Retinal pigment epithelial cell (primary cell): ENCODE measurements around the gene HIPK2.

Source experiments
- DNase-seq: peaks from one replicate; pipeline ENCODE4 v3.0.0-alpha.2; 2010; ENCODE audit warnings: low read depth
- H3K4me3 ChIP-seq: 2 replicates; pipeline ENCODE4 v1.5.1; 2011; ENCODE audit warnings: mild to moderate bottlenecking, low read length, control low read depth, moderate library complexity
- TF ChIP-seq, protein P1 (sequence below): conservative IDR thresholded peaks from 2 replicates; pipeline ENCODE4 v1.5.1; 2011; ENCODE audit warnings: low read depth, low read length, control low read depth, inconsistent platforms

HIPK2 gene

GRCh38 chr7:139630643-139631519 is 146.9 kb downstream of the HIPK2 start:
- no peak overlapping the region for H3K4me3 ChIP-seq
- TF ChIP-seq, protein P1, sequence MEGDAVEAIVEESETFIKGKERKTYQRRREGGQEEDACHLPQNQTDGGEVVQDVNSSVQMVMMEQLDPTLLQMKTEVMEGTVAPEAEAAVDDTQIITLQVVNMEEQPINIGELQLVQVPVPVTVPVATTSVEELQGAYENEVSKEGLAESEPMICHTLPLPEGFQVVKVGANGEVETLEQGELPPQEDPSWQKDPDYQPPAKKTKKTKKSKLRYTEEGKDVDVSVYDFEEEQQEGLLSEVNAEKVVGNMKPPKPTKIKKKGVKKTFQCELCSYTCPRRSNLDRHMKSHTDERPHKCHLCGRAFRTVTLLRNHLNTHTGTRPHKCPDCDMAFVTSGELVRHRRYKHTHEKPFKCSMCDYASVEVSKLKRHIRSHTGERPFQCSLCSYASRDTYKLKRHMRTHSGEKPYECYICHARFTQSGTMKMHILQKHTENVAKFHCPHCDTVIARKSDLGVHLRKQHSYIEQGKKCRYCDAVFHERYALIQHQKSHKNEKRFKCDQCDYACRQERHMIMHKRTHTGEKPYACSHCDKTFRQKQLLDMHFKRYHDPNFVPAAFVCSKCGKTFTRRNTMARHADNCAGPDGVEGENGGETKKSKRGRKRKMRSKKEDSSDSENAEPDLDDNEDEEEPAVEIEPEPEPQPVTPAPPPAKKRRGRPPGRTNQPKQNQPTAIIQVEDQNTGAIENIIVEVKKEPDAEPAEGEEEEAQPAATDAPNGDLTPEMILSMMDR, result no peak
- peak; percentile 33 for DNase-seq

DNA sequence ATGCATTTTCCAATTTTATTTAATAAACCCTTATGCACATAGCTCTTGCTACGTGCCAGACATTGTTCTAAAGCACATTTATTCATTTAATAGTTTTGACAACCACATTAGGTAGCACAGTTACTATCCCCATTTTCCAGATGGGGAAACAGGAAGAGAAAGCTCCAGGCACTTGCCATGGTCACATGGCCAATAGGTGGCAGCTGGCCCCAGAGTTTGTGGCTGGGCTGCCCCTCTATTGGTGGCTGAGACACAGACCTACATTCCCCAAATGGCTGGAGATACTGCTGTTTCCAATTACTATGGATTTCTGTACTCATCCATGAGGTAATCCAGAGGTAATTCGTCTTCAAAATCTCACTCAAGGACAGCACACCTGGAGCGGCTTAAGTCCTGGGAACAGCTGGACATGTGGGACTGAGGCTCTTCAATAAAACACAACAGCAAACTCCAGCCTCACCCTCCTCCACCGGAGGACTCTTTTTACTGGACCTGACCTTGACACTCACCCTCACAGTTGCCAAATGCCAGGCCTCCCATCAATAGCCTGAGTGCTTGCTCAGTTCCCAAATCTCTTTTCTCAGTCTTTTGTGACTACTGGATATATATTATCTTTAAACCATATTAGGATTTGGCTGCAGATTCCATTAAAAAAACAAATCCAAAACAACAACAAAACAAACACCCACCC is 148.3 kb downstream of the HIPK2 start:
- H3K4me3 ChIP-seq, result no peak overlapping the region
- TF ChIP-seq, protein P1, result no peak
- DNase-seq, result no peak

DNA sequence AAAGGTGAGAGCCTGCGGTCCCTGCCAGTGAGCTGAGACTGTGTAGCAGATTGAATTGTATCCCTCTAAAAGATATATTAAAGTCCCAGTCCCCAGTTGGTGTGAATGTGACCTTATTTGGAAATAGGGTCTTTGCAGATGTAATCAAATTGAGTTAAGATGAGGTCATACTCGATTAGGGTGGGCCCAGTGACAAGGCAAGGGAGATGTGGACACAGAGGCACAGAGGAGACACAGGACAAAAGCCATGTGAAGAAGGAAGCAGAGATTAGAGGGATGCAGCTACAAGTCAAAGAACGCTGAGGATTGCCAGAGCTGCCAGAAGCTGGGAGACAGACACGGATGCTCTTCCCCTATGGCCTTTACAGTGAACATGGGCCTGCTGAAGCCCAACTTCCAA is 150.0 kb downstream of the HIPK2 start:
- no peak overlapping the region for H3K4me3 ChIP-seq
- no peak for DNase-seq
- TF ChIP-seq, protein P1, result no peak

DNA sequence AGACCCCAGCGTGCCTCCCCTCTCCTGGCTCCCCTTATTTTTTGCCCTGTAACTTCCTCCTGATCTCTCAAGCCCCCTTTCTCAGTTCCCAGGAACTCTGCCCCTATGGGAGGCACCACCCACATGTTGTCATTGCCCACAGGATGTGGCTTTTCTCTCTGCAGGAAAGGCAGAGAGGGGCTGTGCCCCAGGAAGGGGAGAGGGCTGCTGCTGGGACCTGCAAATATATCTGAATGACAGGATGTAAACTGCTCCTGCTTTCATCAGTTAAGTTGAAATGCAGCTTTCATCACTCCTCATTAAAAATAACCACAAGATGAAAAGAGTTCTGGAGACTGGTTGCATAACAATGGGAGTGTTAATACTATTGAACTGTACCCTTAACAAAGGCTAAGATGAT is 151.0 kb downstream of the HIPK2 start:
- TF ChIP-seq, protein P1, result no peak
- DNase-seq, result no peak
- no peak overlapping the region for H3K4me3 ChIP-seq

- no peak overlapping the region for H3K4me3 ChIP-seq
- DNase-seq, result no peak
- TF ChIP-seq, protein P1, result no peak
Measured at GRCh38 chr7:139623518-139623917, 154.3 kb downstream of the HIPK2 start.

DNA sequence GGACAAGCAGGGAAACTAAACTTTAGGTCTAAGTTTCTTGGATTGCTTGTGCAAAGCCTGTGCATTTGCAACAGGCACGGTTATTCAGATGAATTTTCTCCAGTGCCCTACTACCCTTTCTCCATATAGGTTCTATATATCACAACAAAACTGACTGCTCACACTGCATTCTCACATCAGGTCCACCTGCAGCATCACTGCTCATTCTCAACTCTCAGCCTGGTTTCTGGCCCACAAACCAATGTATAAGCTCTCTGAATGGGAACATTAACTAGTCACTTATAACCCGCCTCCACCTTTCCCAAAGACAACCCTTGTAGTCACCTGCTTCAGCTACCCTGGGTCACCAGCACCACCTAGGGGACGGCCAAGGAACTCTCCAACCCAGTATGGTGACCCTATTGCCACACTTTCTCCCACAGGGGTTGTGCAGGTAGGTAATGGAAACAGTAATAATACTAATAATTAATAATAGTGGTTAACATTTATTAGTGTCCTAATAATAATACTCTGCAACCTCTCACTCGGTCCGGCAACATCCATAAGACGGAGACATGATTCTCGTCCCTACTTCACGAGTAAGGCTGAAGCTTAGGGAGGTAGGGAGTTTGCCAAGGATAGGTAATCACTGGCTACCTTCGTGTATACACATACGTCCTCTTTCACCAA is 157.0 kb downstream of the HIPK2 start:
- H3K4me3 ChIP-seq, result no peak overlapping the region
- TF ChIP-seq, protein P1, result peak; percentile 83
- DNase-seq, result no peak
